HCT116 (cell line): ENCODE data around the gene C22orf39.

Experiments used
- ATF3 ChIP-seq: IDR thresholded peaks from 2 replicates; pipeline ENCODE4 v1.6.1; 2012
- CEBPB ChIP-seq: IDR thresholded peaks from 2 replicates; pipeline ENCODE4 v1.6.1; 2012; ENCODE audit warnings: low read depth
- EGR1 ChIP-seq: IDR thresholded peaks from 2 replicates; pipeline ENCODE4 v1.6.1; 2012; ENCODE audit warnings: low read depth
- EZH2 ChIP-seq: fragments of 200-600 bp; sonication (generic); IDR thresholded peaks from 2 replicates; pipeline ENCODE4 v1.6.1; 2017; ENCODE audit warnings: antibody characterized with exemption, mixed run types
- JUND ChIP-seq: IDR thresholded peaks from 2 replicates; pipeline ENCODE4 v1.6.1; 2012
- MAX ChIP-seq: IDR thresholded peaks from 2 replicates; pipeline ENCODE4 v1.6.1; 2012
- POLR2AphosphoS5 ChIP-seq: IDR thresholded peaks from 2 replicates; pipeline ENCODE4 v1.6.1; 2011; ENCODE audit warnings: mild to moderate bottlenecking, low read depth, low read length, moderate library complexity
- REST ChIP-seq: IDR thresholded peaks from 2 replicates; pipeline ENCODE4 v1.6.1; 2012; ENCODE audit warnings: low read depth
- YY1 ChIP-seq: IDR thresholded peaks from 2 replicates; pipeline ENCODE4 v1.6.1; 2011; ENCODE audit warnings: low read length, low read depth, moderate library complexity, mild to moderate bottlenecking; ENCODE audit not compliant: insufficient replicate concordance; ENCODE audit errors: extremely low read depth
- ZBTB33 ChIP-seq: IDR thresholded peaks from 2 replicates; pipeline ENCODE4 v1.6.1; 2011; ENCODE audit warnings: mild to moderate bottlenecking, low read length, moderate library complexity; ENCODE audit not compliant: insufficient replicate concordance; ENCODE audit errors: extremely low read depth
- ZFX ChIP-seq: fragments of 450-650 bp; IDR thresholded peaks from 2 replicates; pipeline ENCODE4 v1.6.1; 2017
- ZNF274 ChIP-seq: fragments of 200-500 bp; sonication (Bioruptor generic); IDR thresholded peaks from 2 replicates; pipeline ENCODE4 v1.6.1; 2014; ENCODE audit warnings: mild to moderate bottlenecking, low read depth, low read length, inconsistent platforms
- TF ChIP-seq, protein P1 (sequence below), 3 experiments: fragments of 200-600 bp in 1 of 3; sonication (generic) in 1 of 3; IDR thresholded peaks in 2 of 3; conservative IDR thresholded peaks in 1 of 3; 2 replicates each; pipeline ENCODE4 v1.5.1; 2012 to 2017; ENCODE audit warnings: low read depth in 2 of 3, low read length in 2 of 3, antibody characterized with exemption in 1 of 3, borderline replicate concordance in 1 of 3, control low read depth in 1 of 3, mild to moderate bottlenecking in 1 of 3, mixed read lengths in 1 of 3, mixed run types in 1 of 3, moderate library complexity in 1 of 3; ENCODE audit not compliant: insufficient read depth in 1 of 3

GRCh38 chr22:19478901-19479354 lies 31.4 kb upstream of the C22orf39 start, which contains the start of gene UFD1:
- no peak for TF ChIP-seq EGR1
- TF ChIP-seq, protein P1, sequence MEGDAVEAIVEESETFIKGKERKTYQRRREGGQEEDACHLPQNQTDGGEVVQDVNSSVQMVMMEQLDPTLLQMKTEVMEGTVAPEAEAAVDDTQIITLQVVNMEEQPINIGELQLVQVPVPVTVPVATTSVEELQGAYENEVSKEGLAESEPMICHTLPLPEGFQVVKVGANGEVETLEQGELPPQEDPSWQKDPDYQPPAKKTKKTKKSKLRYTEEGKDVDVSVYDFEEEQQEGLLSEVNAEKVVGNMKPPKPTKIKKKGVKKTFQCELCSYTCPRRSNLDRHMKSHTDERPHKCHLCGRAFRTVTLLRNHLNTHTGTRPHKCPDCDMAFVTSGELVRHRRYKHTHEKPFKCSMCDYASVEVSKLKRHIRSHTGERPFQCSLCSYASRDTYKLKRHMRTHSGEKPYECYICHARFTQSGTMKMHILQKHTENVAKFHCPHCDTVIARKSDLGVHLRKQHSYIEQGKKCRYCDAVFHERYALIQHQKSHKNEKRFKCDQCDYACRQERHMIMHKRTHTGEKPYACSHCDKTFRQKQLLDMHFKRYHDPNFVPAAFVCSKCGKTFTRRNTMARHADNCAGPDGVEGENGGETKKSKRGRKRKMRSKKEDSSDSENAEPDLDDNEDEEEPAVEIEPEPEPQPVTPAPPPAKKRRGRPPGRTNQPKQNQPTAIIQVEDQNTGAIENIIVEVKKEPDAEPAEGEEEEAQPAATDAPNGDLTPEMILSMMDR (IDR thresholded peaks at IDR 0.05 in 2 of 3, conservative IDR thresholded peaks at IDR 0.05 in 1 of 3; ENCODE audit: borderline replicate concordance in 1 of 3, insufficient read depth in 1 of 3, low read depth in 2 of 3, low read length in 2 of 3), result no peak
- TF ChIP-seq REST, result no peak
- peak; percentile 61 for TF ChIP-seq MAX
- TF ChIP-seq YY1, result no peak
- no peak for TF ChIP-seq ATF3
- TF ChIP-seq EZH2, result no peak
- TF ChIP-seq POLR2AphosphoS5, result peak; percentile 64
- no peak for TF ChIP-seq ZBTB33
- TF ChIP-seq CEBPB, result no peak
- no peak for TF ChIP-seq ZNF274
- peak; percentile 82 for TF ChIP-seq ZFX
- peak; percentile 47; the same call in 1 of the 2 replicates for TF ChIP-seq JUND
